T-helper 1 cell treated with Interleukin-12 subunit alpha and Interleukin-12 subunit beta and Interleukin-4 antibody, amounts not matched to agents 30 μg/mL and 1 μg/mL, for 36 hours (primary cell): Measurements from ENCODE around the gene CCL27.

Experiments used
- H3K27ac Mint-ChIP-seq: one replicate; pipeline ENCODE4 v1.8.0; 2021; ENCODE audit warnings: mild to moderate bottlenecking, mixed read lengths
- H3K27me3 Mint-ChIP-seq: one replicate; pipeline ENCODE4 v1.8.0; 2021; ENCODE audit warnings: low read depth, mixed read lengths
- H3K36me3 Mint-ChIP-seq: one replicate; pipeline ENCODE4 v1.8.0; 2021; ENCODE audit warnings: low read depth, mixed read lengths
- H3K4me1 Mint-ChIP-seq: one replicate; pipeline ENCODE4 v1.8.0; 2021; ENCODE audit warnings: low read depth, mixed read lengths
- H3K4me3 Mint-ChIP-seq: one replicate; pipeline ENCODE4 v1.8.0; 2021; ENCODE audit warnings: mild to moderate bottlenecking, moderate library complexity, mixed read lengths
- H3K9me3 Mint-ChIP-seq: one replicate; pipeline ENCODE4 v1.8.0; 2021; ENCODE audit warnings: mixed read lengths

Gene CCL27, protein sequence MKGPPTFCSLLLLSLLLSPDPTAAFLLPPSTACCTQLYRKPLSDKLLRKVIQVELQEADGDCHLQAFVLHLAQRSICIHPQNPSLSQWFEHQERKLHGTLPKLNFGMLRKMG

DNA sequence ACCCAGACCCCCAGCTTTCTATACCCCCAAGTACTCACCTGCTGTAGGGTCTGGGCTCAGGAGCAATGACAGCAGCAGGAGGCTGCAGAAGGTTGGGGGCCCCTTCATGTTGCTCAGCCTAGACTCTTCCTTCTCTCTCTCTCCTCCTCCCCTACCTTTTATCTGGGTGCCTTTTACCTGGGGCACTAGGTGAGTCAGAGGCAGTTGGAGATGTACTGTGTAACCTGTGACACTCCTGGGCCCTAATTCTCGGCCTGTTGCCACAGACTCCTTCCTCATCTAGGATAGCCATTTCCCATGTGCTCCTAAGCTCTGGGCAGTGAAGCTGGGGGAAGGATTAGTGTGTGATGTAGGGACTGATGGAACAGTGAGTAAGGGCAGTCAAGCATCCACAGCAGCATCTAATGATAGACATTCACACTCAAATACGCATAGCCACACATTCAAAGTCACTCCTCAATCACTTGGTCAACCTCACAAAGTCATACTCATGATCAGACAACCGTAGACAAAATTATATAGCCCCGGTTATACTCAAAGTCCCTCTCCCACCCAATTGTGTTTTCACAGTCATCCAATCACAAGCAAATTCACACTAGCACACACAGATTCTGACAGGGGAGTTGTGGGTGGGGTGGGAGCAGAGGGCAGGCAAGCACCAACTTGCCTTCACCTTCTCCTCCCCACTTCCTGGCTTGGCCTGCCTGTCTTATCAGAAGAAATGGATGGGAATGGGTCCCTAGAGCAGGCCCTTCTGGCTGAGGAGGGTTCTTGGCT is at the start of gene CCL27:
CCL27 (minus strand) TSS at position 132 of the 777 bp plus-strand sequence; CDS start at position 108, 24 bp downstream.
- Mint-ChIP-seq H3K27ac (peak within 1 kb of the TSS; percentile 82), H3K9me3 (no peaks in the 10 kb centered on the region), H3K36me3 (peaks cover 14% of the 10 kb centered on the region), H3K27me3 (no peaks in the 10 kb centered on the region), H3K4me3 (peak within 1 kb of the TSS; percentile 52), H3K4me1 (peaks cover 40% of the 10 kb centered on the region)

DNA sequence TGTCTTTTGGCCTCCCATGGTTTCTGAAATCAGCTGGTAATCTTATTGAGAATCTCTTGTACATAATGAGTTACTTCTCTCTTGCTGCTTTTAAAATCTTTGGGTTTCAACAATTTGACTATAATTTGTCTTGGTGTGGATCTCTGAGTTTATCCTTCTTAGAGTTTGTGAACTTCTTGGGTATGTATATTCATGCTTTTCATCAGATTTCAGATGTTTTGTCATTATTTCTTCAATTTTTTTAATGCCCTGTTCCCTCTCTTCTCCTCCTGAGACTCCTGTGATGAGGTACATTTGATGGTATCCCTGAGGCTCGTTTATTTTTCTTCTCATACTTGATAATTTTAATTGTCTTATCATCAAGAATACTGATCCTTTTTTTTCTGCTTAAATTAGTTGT is 49.7 kb upstream of the CCL27 start:
- H3K4me1 Mint-ChIP-seq, result no peaks in the 10 kb centered on the region
- no peaks in the 10 kb centered on the region for H3K36me3 Mint-ChIP-seq
- H3K27me3 Mint-ChIP-seq, result peaks cover 22% of the 10 kb centered on the region
- H3K9me3 Mint-ChIP-seq, result no peaks in the 10 kb centered on the region
- H3K27ac Mint-ChIP-seq, result no peak overlapping the region
- no peak overlapping the region for H3K4me3 Mint-ChIP-seq

DNA sequence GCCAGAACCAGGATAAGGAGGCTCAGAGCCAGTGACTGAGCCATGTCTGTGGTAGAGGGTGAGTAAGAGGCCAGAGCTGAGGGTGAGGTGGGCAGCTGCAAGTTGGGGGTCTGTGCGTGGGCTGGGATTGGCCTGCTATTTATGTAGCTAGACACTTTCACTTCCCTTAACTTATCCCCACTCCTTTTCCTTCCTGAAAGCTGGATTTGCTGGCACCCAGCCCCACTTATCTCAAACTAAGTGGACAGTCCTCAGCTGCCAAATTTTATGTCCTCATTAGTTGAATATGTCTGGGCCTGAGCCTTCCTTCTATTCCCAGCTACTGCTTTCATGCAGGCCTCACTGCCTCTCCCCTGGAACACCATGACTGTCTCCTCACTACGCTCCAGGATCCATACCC is 47.6 kb upstream of the CCL27 start, which contains the start of gene CCL21:
CCL21 (minus strand) TSS at position 114 of the 400 bp plus-strand sequence; CDS start at position 44, 70 bp downstream.
- H3K9me3 Mint-ChIP-seq, result no peaks in the 10 kb centered on the region
- no peak within 1 kb of the TSS for H3K4me3 Mint-ChIP-seq
- no peaks in the 10 kb centered on the region for H3K36me3 Mint-ChIP-seq
- no peak within 1 kb of the TSS for H3K27ac Mint-ChIP-seq
- peaks cover 27% of the 10 kb centered on the region for H3K27me3 Mint-ChIP-seq
- no peaks in the 10 kb centered on the region for H3K4me1 Mint-ChIP-seq

DNA sequence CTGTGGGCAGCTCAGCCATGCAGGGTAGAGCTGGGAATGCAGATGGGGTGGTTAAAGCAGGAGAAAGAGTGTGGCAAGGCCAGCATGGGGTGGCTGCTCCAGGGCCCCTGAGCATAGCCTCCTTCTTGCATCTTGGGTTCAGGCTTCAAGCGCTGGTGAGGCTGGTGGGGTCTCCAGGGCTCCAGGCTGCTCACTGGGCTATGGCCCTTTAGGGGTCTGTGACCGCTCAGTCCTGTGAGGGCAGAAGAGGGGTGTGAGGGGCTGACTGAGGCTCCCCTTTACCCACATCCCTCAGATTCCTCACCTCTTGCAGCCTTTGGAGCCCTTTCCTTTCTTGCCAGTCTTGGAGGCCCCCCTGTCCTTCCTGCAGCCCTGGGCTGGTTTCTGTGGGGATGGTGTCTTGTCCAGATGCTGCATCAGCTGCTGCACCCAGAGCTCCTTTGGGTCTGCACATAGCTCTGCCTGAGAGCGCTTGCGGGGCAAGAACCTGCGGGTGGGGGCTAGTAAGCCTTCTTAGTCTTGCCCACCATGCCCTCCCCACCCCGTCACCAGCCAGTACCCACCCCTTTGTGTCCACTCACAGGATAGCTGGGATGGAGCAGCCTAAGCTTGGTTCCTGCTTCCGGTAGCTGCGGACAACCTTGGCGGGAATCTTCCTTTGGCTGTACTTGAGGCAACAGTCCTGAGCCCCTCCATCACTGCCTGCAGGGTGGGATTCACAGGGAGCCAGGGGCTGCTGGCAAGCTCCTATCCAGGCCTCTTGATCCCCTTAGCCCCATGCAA is 46.9 kb upstream of the CCL27 start:
- H3K4me1 Mint-ChIP-seq, result no peaks in the 10 kb centered on the region
- H3K27ac Mint-ChIP-seq, result no peak overlapping the region
- peaks cover 27% of the 10 kb centered on the region for H3K27me3 Mint-ChIP-seq
- H3K4me3 Mint-ChIP-seq, result no peak overlapping the region
- no peaks in the 10 kb centered on the region for H3K9me3 Mint-ChIP-seq
- H3K36me3 Mint-ChIP-seq, result no peaks in the 10 kb centered on the region

DNA sequence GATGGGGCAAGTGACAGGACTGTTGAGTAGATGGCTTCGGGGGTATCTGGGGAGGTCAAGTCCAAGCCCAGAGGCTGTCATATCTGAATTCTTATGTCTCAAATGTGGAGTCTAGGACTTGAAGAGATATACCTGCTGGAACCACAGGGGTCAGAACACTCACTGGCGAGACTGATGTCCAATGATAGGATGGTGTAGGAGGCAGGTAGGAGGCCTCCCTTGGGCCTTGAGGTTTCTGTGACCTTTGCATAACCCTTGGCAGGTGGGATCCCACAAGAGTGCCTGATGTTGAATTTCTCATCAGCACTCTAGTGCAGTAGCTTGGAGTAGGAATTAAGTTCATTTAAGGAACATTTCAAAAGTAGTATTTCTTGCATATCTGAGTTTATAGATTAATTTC is 44.7 kb upstream of the CCL27 start:
- Mint-ChIP-seq H3K9me3 (no peaks in the 10 kb centered on the region), H3K27me3 (peaks cover 11% of the 10 kb centered on the region), H3K4me3 (no peak overlapping the region), H3K27ac (no peak overlapping the region), H3K4me1 (peaks cover under 1% of the 10 kb centered on the region), H3K36me3 (no peaks in the 10 kb centered on the region)

DNA sequence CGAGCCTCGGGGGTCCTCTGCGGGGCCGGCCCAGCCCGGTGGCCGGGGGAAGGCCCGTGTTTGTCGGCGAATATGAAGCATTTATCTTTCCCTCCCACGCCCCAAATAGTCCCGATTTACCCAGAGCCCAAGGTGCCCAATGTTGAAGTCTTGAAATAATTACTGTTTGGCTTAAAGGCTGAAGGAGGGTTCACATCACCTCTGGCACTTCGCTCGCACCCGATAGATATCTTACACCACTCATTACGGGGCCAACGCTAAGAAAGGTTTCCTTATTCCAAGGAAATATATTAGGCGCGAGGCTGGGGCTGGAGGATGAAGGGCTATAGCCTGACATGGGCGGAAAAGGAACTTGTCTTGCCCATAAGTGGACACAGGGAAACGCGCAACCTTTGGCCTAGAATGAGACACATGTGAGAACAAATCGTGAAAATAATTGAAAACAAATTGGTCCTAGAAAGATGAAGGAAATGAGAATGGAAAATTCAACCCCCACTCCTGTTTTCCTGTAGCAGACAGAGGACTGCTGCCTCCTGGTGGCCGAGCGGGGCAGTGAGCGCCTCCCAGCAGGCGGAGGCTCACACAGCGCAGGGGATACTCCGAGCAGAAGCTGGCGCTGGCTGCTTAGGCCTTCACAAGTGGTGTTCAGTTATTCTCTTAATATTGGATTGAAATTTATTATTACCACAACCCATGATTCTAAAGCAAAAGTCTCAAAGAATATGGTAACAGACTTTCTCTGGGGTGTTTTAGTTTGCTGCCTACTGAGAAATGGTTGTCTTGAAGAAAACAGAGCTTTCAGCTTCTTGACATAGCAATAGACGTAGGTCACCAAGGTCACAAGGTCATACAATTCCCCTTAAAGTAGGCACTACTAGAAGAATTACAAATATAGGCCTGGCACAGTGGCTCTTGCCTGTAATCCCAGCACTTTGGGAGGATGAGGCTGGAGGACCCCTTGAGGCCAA is 39.6 kb upstream of the CCL27 start:
- H3K27me3 Mint-ChIP-seq, result peaks cover 21% of the 10 kb centered on the region
- H3K27ac Mint-ChIP-seq, result no peak overlapping the region
- H3K4me1 Mint-ChIP-seq, result peaks cover 13% of the 10 kb centered on the region
- H3K9me3 Mint-ChIP-seq, result no peaks in the 10 kb centered on the region
- no peaks in the 10 kb centered on the region for H3K36me3 Mint-ChIP-seq
- peak overlapping the region; percentile 77 for H3K4me3 Mint-ChIP-seq

DNA sequence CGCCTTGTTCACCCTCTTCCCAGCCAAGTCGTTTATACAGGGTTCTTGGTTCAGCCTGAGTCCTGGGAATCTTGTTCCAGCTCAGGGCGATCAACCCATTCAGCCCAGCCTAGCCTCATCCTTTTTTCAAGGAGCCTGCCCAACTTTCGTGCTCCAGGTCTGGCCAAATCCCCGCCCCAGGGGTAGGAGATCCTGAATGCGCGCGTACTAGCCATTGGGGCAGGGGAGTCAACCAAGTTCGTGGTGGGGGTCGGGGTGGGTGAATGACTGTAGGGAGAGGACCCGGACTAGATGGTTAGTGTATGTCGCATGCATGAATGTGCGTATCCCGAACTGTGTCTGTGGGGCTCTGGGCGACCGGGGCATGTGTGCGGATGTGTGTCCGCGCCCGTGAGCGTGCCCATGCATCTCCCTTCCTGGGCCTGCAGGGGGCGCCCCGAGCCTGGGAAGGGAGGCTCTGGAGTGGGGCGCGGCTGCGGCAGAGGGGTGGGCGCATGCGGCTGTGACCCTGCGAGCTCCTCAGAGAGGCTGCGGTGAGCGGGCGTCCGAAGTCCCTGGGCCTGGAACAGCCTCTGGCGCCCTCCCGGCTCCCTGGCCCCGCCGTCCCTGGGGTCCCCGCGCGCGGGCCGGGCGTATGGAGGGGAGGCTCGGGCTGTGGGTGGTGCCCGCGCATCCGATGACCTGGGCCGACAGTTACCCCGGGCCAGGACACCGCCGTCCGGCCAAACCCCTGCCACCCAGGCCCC is 38.7 kb upstream of the CCL27 start:
- Mint-ChIP-seq H3K4me1 (peaks cover 13% of the 10 kb centered on the region), H3K4me3 (peak overlapping the region; percentile 12), H3K27ac (no peak overlapping the region), H3K36me3 (no peaks in the 10 kb centered on the region), H3K9me3 (no peaks in the 10 kb centered on the region), H3K27me3 (peaks cover 16% of the 10 kb centered on the region)

DNA sequence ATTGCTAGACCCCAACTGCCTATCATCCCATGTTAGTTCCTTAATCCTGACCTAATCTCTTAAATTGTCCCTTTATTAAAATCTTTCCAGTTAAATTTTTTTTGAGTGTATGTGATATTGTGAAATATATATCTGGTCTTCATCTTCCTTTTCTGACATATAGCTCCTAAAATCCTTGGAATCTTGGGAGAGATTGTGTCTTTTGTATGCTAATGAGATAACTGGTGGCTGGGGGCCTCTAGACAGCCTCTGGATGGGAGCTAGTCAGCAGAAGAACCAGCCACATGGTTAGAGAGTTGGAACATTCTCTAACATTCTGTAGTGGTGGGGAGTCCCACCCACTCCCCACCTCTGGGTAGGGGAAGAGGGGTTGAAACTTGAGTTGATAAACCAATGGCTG is 32.4 kb upstream of the CCL27 start:
- Mint-ChIP-seq H3K27ac (no peak overlapping the region), H3K4me3 (no peak overlapping the region), H3K9me3 (no peaks in the 10 kb centered on the region), H3K4me1 (no peaks in the 10 kb centered on the region), H3K36me3 (no peaks in the 10 kb centered on the region), H3K27me3 (peaks cover 7% of the 10 kb centered on the region)

DNA sequence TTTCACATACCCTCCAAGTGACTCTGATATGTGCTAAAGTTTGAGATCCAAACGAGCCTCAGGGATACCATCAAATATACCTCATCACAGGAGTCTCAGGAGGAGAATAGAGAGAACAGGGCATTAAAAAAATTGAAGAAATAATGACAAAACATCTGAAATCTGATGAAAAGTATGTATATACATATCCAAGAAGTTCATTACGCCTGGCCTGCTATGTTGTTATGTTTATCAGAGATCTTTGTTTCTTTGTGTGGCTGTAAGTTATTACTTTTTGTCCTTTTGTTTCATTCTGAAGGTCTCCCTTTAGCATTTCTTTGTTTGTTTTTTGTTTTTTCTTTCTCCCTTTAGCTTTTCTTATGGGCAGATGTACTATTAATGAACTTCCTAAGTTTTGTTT is 31.1 kb upstream of the CCL27 start:
- Mint-ChIP-seq H3K4me1 (no peaks in the 10 kb centered on the region), H3K27ac (no peak overlapping the region), H3K27me3 (no peaks in the 10 kb centered on the region), H3K36me3 (no peaks in the 10 kb centered on the region), H3K9me3 (no peaks in the 10 kb centered on the region), H3K4me3 (no peak overlapping the region)

DNA sequence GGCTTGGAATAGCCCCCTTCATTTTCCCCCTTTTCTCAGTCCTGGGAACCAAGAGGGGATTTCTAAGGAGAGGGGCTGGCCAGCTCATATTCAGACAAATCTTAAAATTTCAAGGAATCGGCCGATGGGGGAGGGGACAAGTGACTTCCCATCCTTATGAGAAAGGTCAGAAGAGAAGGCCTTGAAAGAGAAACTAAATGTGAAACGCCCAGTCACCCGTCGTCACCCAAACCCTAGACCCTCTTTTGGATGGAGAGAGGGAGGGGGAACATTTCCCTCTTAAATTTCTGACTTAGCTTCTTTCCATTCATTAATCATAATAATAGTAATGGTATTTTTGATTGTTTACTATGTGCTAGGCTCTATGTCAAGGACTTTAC is 29.5 kb upstream of the CCL27 start:
- Mint-ChIP-seq H3K4me1 (no peaks in the 10 kb centered on the region), H3K27me3 (no peaks in the 10 kb centered on the region), H3K9me3 (no peaks in the 10 kb centered on the region), H3K36me3 (no peaks in the 10 kb centered on the region), H3K27ac (no peak overlapping the region), H3K4me3 (no peak overlapping the region)

DNA sequence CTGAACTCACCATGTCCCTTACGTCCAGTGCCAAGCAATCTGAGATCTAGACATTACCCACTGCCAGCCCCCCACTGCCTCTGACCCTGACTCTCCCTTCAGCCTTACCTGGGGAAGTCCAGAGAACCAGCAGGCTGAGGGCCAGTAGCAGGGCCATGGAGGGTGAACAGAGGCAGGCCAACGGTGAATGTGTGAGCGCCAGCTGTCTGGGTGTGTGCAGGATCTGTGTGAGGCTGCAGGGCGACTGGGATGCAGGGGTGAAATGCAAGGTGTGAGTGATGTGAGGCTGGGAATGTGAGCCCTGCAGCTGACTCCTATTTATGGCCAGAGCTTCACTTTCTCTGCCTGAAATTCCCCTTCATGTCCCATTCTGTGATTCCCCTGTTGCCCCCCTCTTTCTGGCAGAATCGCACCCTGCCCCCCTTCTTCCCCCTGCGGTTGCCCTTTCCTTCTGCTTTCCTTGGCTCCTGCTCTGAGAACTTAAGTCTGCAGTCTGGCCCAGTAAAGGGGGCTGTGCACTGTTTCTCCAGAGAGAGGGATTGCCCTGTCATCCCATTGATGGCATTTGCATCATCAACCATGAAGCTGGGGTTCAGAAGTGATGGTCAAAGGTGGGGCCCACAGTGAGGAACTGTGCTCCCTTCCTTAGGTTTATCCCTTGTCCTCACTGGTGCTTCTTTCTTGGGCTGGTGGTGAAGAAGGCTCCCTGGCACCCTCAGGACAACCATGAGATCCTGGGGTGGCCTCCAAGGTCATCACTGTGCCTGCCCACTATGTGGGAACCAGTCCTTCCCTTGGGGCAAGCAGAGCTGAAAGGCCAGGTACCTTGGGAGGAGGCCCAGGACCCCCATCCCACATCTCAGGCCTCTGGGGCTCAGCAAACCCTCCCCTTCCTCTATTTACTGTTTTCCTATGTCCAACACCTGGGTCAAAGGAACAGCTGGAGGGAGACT is 28.8 kb upstream of the CCL27 start, which contains the start of gene CCL19:
CCL19 (minus strand) TSS at position 294 of the 953 bp plus-strand sequence; CDS start at position 157, 137 bp downstream.
- H3K27ac Mint-ChIP-seq, result no peak within 1 kb of the TSS
- H3K9me3 Mint-ChIP-seq, result no peaks in the 10 kb centered on the region
- H3K36me3 Mint-ChIP-seq, result no peaks in the 10 kb centered on the region
- no peak within 1 kb of the TSS for H3K4me3 Mint-ChIP-seq
- no peaks in the 10 kb centered on the region for H3K27me3 Mint-ChIP-seq
- H3K4me1 Mint-ChIP-seq, result no peaks in the 10 kb centered on the region

DNA sequence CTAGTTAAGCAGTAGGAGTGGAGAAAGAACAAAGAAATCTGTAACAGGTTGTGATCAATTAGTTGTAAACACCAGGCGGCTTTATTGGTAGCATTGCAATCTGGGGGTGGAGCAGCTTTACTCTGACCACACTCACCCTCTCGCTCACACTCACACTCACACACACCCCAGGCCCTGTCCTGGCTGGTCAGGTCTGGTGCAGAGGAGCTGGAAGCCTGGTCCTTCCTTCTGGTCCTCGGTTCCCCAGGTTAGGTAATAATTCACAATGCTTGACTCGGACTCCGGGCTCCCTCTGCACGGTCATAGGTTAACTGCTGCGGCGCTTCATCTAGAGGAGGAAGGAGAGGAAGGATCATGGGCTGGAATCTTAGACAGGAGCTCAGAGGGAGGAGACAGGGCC is 27.1 kb upstream of the CCL27 start:
- Mint-ChIP-seq H3K27me3 (no peaks in the 10 kb centered on the region), H3K4me1 (no peaks in the 10 kb centered on the region)

DNA sequence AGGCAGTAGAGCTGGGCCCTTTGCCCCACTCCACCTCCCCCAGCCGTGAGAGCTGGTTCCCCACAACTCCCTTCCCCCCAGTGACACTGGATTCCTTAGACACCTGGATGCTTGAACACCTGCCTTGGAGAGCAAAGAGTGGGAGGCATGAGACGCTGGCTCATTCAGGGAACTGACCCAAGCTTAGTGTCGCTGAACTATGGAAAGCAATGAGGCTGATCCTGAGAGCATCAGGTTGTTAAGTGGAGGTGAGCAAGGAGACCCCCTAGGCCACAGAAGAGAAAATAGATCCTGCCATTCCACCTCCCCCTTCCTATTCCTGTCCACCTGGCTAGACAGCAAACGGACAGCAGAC is 26.6 kb upstream of the CCL27 start:
- Mint-ChIP-seq H3K4me3 (no peak overlapping the region), H3K36me3 (no peaks in the 10 kb centered on the region), H3K27me3 (no peaks in the 10 kb centered on the region), H3K9me3 (no peaks in the 10 kb centered on the region), H3K4me1 (no peaks in the 10 kb centered on the region), H3K27ac (no peak overlapping the region)

More for the DNA sequence above, 27.1 kb upstream of the CCL27 start:
- no peak overlapping the region for H3K27ac Mint-ChIP-seq
- H3K36me3 Mint-ChIP-seq, result no peaks in the 10 kb centered on the region
- no peak overlapping the region for H3K4me3 Mint-ChIP-seq
- H3K9me3 Mint-ChIP-seq, result no peaks in the 10 kb centered on the region
